ENCODE results near the gene TMEM123. TPM values are rescaled to one million over a fixed set of nuclear protein-coding genes. Genes with fewer than 3 reads are reported as not detected.

The TMEM123 gene
- total and polyA plus RNA-seq, 2 of the 8 experiments (the other 6 are each of a cell fraction or from before 2014, with no cell fraction given), result 75.5 to 80.1 TPM

DNA sequence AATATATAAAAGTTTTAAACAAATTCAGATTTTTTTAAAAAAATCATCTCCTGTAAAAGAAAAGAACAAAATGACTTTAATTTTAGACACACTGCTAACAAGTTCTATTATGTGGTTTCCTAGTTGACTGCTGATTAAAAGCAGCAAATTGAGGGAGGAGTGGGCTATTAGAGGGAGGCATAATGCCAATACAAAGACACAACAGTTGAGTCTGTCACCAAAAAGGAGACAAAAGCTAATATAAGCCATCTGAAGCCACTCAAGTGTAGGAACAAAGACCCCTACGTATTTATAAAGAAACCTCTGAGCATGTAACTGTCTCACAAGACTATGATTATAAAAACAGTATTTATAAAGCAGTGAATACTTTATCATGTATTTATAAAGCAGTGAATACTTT, 28.6 kb downstream of the TMEM123 start:
- 95% methylated on average over 1 of the region's 1 CpG; no CpG with 5 or more reads in 1 of the 2 experiments for WGBS, 2 experiments (ENCODE audit: extremely low coverage in 1 of 2, insufficient coverage in 1 of 2, insufficient read length in 1 of 2, insufficient replicate concordance in 2 of 2, low coverage in 1 of 2, low lambda C conversion rate in 2 of 2, missing lambda C conversion rate in 1 of 2)
- Histone ChIP-seq H3K18ac (ENCODE audit: extremely low read depth, low read length) (no peak overlapping the region), H2AK5ac (ENCODE audit: low read depth, low read length) (no peak overlapping the region), H3K4me3 (ENCODE audit: extremely low read depth in 1 of 4, insufficient read depth in 2 of 4, low read depth in 3 of 4, low read length in 4 of 4) (no peak overlapping the region), H3K27me3 (replicated peaks in 1 of 4; ENCODE audit: control insufficient read depth in 3 of 4, extremely low read depth in 1 of 4, insufficient read depth in 3 of 4, low read length in 3 of 4) (no peaks in the 10 kb centered on the region), H3K79me2 (ENCODE audit: control insufficient read depth in 1 of 2, insufficient read depth in 2 of 2, low read length in 2 of 2) (peaks cover 0 to 2% of the 10 kb centered on the region in 2 experiments; a peak in 2 of 4 replicates), H4K20me1 (replicated peaks in 1 of 2; ENCODE audit: control insufficient read depth in 1 of 2, insufficient read depth in 2 of 2, low read length in 2 of 2) (peaks cover 0 to 2% of the 10 kb centered on the region in 2 experiments), H2BK120ac (replicated peaks; ENCODE audit: low read depth, low read length) (no peak overlapping the region), H3K23ac (ENCODE audit: insufficient read length) (no peak overlapping the region), H2BK12ac (ENCODE audit: low read depth, low read length) (no peak overlapping the region), H3K14ac (ENCODE audit: insufficient read length) (no peak overlapping the region), H4K8ac (ENCODE audit: extremely low read depth, insufficient read depth, low read length) (no peak overlapping the region), H3K27ac (ENCODE audit: low read depth, low read length) (no peak overlapping the region), H3K36me3 (ENCODE audit: control insufficient read depth in 2 of 4, insufficient read depth in 4 of 4, low read length in 3 of 4) (no peaks in the 10 kb centered on the region), H2BK15ac (ENCODE audit: low read length) (no peak overlapping the region), H4K5ac (ENCODE audit: insufficient read length, low read depth, low read length) (no peak overlapping the region), H3K9ac (replicated peaks in 1 of 4; ENCODE audit: extremely low read depth in 1 of 4, low read depth in 3 of 4, low read length in 3 of 4) (no peak overlapping the region), H3K4me2 (ENCODE audit: insufficient read depth in 1 of 2, low read depth in 2 of 2, low read length in 2 of 2) (no peak overlapping the region), H3K4me1 (replicated peaks in 1 of 4; ENCODE audit: control insufficient read depth in 3 of 4, insufficient read depth in 4 of 4, low read length in 3 of 4) (peaks cover 0 to 2% (median 0%) of the 10 kb centered on the region in 4 experiments; a peak in 1 of 7 replicates), H4K91ac (replicated peaks; ENCODE audit: insufficient read length, low read length) (no peak overlapping the region), H3K9me3 (ENCODE audit: insufficient read depth in 2 of 2, low read depth in 1 of 2, low read length in 1 of 2) (no peaks in the 10 kb centered on the region), H3K56ac (replicated peaks; ENCODE audit: insufficient read length, low read depth, low read length) (no peak overlapping the region), H2BK20ac (ENCODE audit: low read length) (no peak overlapping the region), H3K23me2 (ENCODE audit: low read depth, low read length) (no peaks in the 10 kb centered on the region), H2BK5ac (ENCODE audit: low read depth, low read length) (no peak overlapping the region), H2AFZ (ENCODE audit: low read length) (no peak overlapping the region), H3K79me1 (ENCODE audit: low read depth, low read length) (peaks cover under 1% of the 10 kb centered on the region), H3K4ac (replicated peaks; ENCODE audit: insufficient read length, low read depth, low read length) (no peak overlapping the region)
- FAIRE-seq (no peak), DNase-seq (ENCODE audit: low read depth in 1 of 2, low spot score in 2 of 2) (no peak)
- CTCF ChIA-PET (ENCODE audit: partially characterized antibody), result interaction anchor here (1.3 to 2.2 kb wide), 3 partner anchors 32 to 242 kb away, joined by 5 to 9 read pairs (median 6); no protein-coding TSS in a partner anchor
- POLR2A ChIA-PET (ENCODE audit: partially characterized antibody), result no interaction called here
- TF ChIP-seq HDAC2 (IDR thresholded peaks at IDR 0.05; ENCODE audit: borderline replicate concordance in 1 of 2, low read depth in 2 of 2, low read length in 2 of 2), result no peak
- TF ChIP-seq RAD21 (IDR thresholded peaks at IDR 0.05 in 1 of 2, conservative IDR thresholded peaks at IDR 0.05 in 1 of 2; ENCODE audit: low read depth in 2 of 2, low read length in 2 of 2), result no peak
- no peak for TF ChIP-seq POLR2AphosphoS5 (IDR thresholded peaks at IDR 0.05; ENCODE audit: low read depth, low read length)
- TF ChIP-seq EZH2 (IDR thresholded peaks at IDR 0.05; ENCODE audit: low read depth, low read length, severe bottlenecking), result no peak
- TF ChIP-seq CEBPB (IDR thresholded peaks at IDR 0.05; ENCODE audit: low read depth, low read length), result no peak
- TF ChIP-seq RFX5 (IDR thresholded peaks at IDR 0.05; ENCODE audit: borderline replicate concordance, low read depth, low read length), result no peak
- no peak for TF ChIP-seq YY1 (IDR thresholded peaks at IDR 0.05; ENCODE audit: low read depth, low read length)
- TF ChIP-seq KDM1A (IDR thresholded peaks at IDR 0.05; ENCODE audit: borderline replicate concordance, low read length), result no peak
- no peak for TF ChIP-seq FOSL1 (IDR thresholded peaks at IDR 0.05; ENCODE audit: insufficient read depth, low read depth, low read length)
- no peak for TF ChIP-seq CBX5 (IDR thresholded peaks at IDR 0.05; ENCODE audit: low read depth, low read length)
- no peak for TF ChIP-seq POU5F1 (IDR thresholded peaks at IDR 0.05; ENCODE audit: low read depth, low read length)
- no peak for TF ChIP-seq SIX5 (IDR thresholded peaks at IDR 0.05; ENCODE audit: low read depth, low read length)
- no peak for TF ChIP-seq SAP30 (IDR thresholded peaks at IDR 0.05; ENCODE audit: insufficient read depth, insufficient replicate concordance, low read length)
- no peak for TF ChIP-seq SUZ12 (IDR thresholded peaks at IDR 0.05; ENCODE audit: low read length)
